Mesothelial cell of epicardium (in vitro differentiated cells): ENCODE measurements around the gene DSN1. TPM values are rescaled to one million over a fixed set of nuclear protein-coding genes. Genes with fewer than 3 reads are reported as not detected.
"Not testable (repeated sequence)": the region's sequence is repeated elsewhere in the genome, so short reads cannot be mapped to it uniquely, and the experiment has no call there.

Experiments used
- DNase-seq, 2 experiments: peaks; one replicate each; pipeline ENCODE4 v3.0.0; 2021; ENCODE audit warnings: low spot score in 2 of 2; ENCODE audit not compliant: unreplicated experiment in 2 of 2
- H3K27ac Mint-ChIP-seq: 2 replicates; pipeline ENCODE4 v1.8.0; 2021; ENCODE audit warnings: mixed read lengths
- H3K27me3 Mint-ChIP-seq: 2 replicates; pipeline ENCODE4 v1.8.0; 2021; ENCODE audit warnings: low read depth, mixed read lengths
- H3K36me3 Mint-ChIP-seq: 2 replicates; pipeline ENCODE4 v1.8.0; 2021; ENCODE audit warnings: mixed read lengths
- H3K4me1 Mint-ChIP-seq: 2 replicates; pipeline ENCODE4 v1.8.0; 2021; ENCODE audit warnings: mixed read lengths
- H3K4me3 Mint-ChIP-seq: 2 replicates; pipeline ENCODE4 v1.8.0; 2021; ENCODE audit warnings: mild to moderate bottlenecking, moderate library complexity, mixed read lengths
- H3K9me3 Mint-ChIP-seq: 2 replicates; pipeline ENCODE4 v1.8.0; 2021; ENCODE audit warnings: mixed read lengths
- total RNA-seq: library from RNA; stranded (reverse); gene quantifications from 3 replicates; pipeline ENCODE4 v1.2.1, GENCODE V29; 2021
- TF ChIP-seq, protein P1 (sequence below): fragments of 200-600 bp; sonication (generic); IDR thresholded peaks from one replicate; pipeline ENCODE4 v1.5.0; 2021; ENCODE audit warnings: antibody characterized with exemption; ENCODE audit not compliant: unreplicated experiment

DSN1 gene
- total RNA-seq, 1 donor from 2014 or later, result 15.1 TPM

GRCh38 chr20:36802326-36803222, 29.0 kb upstream of the DSN1 start:
- no peaks in the 10 kb centered on the region for H3K4me1 Mint-ChIP-seq
- no peak for DNase-seq
- H3K27ac Mint-ChIP-seq, result no peak overlapping the region
- H3K9me3 Mint-ChIP-seq, result no peaks in the 10 kb centered on the region
- H3K4me3 Mint-ChIP-seq, result no peak overlapping the region
- H3K27me3 Mint-ChIP-seq, result no peaks in the 10 kb centered on the region
- TF ChIP-seq, protein P1, sequence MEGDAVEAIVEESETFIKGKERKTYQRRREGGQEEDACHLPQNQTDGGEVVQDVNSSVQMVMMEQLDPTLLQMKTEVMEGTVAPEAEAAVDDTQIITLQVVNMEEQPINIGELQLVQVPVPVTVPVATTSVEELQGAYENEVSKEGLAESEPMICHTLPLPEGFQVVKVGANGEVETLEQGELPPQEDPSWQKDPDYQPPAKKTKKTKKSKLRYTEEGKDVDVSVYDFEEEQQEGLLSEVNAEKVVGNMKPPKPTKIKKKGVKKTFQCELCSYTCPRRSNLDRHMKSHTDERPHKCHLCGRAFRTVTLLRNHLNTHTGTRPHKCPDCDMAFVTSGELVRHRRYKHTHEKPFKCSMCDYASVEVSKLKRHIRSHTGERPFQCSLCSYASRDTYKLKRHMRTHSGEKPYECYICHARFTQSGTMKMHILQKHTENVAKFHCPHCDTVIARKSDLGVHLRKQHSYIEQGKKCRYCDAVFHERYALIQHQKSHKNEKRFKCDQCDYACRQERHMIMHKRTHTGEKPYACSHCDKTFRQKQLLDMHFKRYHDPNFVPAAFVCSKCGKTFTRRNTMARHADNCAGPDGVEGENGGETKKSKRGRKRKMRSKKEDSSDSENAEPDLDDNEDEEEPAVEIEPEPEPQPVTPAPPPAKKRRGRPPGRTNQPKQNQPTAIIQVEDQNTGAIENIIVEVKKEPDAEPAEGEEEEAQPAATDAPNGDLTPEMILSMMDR, result no peak
- peaks cover 46% of the 10 kb centered on the region for H3K36me3 Mint-ChIP-seq

GRCh38 chr20:36800410-36800809, 26.8 kb upstream of the DSN1 start:
- no peaks in the 10 kb centered on the region for H3K27me3 Mint-ChIP-seq
- no peaks in the 10 kb centered on the region for H3K9me3 Mint-ChIP-seq
- no peak for DNase-seq
- peaks cover 48% of the 10 kb centered on the region for H3K36me3 Mint-ChIP-seq
- no peak overlapping the region for H3K27ac Mint-ChIP-seq
- TF ChIP-seq, protein P1, result no peak
- no peak overlapping the region for H3K4me3 Mint-ChIP-seq
- H3K4me1 Mint-ChIP-seq, result no peaks in the 10 kb centered on the region

DNA sequence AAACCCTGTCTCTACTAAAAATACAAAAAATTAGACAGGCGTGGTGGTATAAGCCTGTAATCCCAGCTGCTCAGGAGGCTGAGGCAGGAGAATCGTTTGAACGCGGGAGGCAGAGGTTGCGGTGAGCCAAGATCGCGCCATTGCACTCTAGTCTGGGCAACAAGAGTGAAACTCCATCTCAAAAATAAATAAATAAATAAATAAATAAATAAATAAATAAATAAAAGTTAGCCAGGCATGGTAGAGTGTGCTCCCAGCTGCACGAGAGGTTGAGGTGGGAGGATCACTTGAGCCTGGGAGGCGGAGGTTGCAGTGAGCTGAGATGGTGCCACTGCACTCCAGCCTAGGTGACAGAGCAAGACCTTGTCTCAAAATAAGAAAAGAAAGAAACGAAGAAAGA, 25.8 kb upstream of the DSN1 start:
- not testable (repeated sequence) for H3K9me3 Mint-ChIP-seq, DNase-seq, H3K4me3 Mint-ChIP-seq, H3K27me3 Mint-ChIP-seq, H3K4me1 Mint-ChIP-seq, H3K27ac Mint-ChIP-seq
- peaks cover 47% of the 10 kb centered on the region for H3K36me3 Mint-ChIP-seq

DNA sequence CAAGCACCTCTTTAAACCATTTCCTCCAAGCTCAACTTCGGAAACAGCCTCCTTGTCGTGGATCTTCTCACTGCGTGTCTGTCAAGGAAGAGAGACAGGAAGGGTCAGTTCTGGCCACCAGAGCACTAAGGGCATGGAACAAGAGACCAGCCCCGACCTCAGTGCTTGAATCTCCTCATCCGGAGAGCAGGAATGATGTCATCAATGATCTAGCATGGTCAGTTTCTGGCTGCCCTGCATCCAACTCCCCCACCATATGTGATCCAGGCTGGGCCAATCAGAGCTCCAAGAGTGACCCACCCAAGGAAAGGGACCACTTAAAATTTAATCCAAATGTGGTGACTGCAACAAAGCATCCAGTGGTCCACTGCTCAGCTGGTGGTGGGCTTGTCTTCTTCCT, 23.3 kb upstream of the DSN1 start:
- DNase-seq, result no peak
- H3K4me3 Mint-ChIP-seq, result no peak overlapping the region
- H3K27ac Mint-ChIP-seq, result no peak overlapping the region
- H3K9me3 Mint-ChIP-seq, result no peaks in the 10 kb centered on the region
- H3K4me1 Mint-ChIP-seq, result no peaks in the 10 kb centered on the region
- TF ChIP-seq, protein P1, result no peak
- H3K27me3 Mint-ChIP-seq, result no peaks in the 10 kb centered on the region
- H3K36me3 Mint-ChIP-seq, result peaks cover 47% of the 10 kb centered on the region

DNA sequence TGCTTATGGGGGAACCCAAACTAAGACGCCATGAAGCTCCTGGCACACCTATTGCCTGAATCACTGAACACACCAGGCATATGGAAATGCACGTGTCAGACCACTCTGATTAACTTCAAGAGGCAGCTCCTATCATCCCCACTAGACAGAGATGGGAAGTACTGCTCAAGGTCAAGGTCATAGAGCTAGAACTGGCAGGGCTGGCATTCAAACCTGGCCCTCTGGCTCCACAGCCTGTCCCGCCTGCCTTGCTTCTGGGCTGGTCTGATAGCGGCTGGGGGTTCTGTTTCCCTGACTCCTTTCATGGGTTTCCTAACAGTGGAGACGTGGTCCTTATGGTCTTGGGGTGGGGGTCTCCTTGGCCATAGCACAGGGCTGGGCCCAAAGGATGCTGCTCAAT, 22.6 kb upstream of the DSN1 start:
- Mint-ChIP-seq H3K4me1 (no peaks in the 10 kb centered on the region), H3K27ac (no peak overlapping the region), H3K27me3 (no peaks in the 10 kb centered on the region), H3K4me3 (no peak overlapping the region), H3K36me3 (peaks cover 52% of the 10 kb centered on the region), H3K9me3 (no peaks in the 10 kb centered on the region)
- TF ChIP-seq, protein P1, result no peak
- DNase-seq, result no peak

DNA sequence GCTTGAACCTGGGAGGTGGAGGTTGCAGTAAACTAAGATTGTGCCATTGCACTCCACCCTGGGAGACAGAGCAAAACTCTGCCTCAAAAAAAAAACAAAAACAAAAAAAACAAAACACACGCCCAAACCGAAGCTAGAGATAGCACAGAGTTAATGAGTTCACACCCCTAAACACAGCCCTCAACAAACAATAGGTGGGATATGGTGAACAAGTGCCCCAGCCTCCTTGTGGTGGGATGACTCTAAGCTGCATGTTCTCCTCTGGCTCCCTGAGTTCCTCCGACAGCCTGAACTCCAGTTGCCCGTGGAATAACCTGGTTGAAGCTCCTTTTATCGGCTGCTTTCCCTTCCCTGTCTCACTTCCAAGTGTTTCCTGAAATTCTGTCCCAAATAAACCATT, 22.1 kb upstream of the DSN1 start:
- H3K4me1 Mint-ChIP-seq, result no peaks in the 10 kb centered on the region
- no peak overlapping the region for H3K27ac Mint-ChIP-seq
- TF ChIP-seq, protein P1, result no peak
- DNase-seq, result no peak
- H3K27me3 Mint-ChIP-seq, result no peaks in the 10 kb centered on the region
- H3K36me3 Mint-ChIP-seq, result peaks cover 48% of the 10 kb centered on the region
- no peak overlapping the region for H3K4me3 Mint-ChIP-seq
- no peaks in the 10 kb centered on the region for H3K9me3 Mint-ChIP-seq
